ENCODE data around the gene IZUMO3.

Gene IZUMO3

GRCh38 chr9:24561957-24562356, 16.3 kb upstream of the IZUMO3 start:
- Histone ChIP-seq H3K27me3 (ENCODE audit: low read length) (no peaks in the 10 kb centered on the region), H3K9me2 (replicated peaks; ENCODE audit: insufficient read depth, low read length) (no peaks in the 10 kb centered on the region), H3F3A (ENCODE audit: insufficient read depth) (no peaks in the 10 kb centered on the region), H2AFZ (ENCODE audit: low read depth, low read length, severe bottlenecking) (no peak overlapping the region), H3K79me2 (ENCODE audit: insufficient read depth, low read length) (no peaks in the 10 kb centered on the region), H3K36me3 (ENCODE audit: low read length) (no peaks in the 10 kb centered on the region), H3K27ac (ENCODE audit: low read depth, low read length) (no peak overlapping the region), H3K9ac (ENCODE audit: low read length) (no peak overlapping the region), H3K4me2 (ENCODE audit: low read depth, low read length, poor library complexity, severe bottlenecking) (no peak overlapping the region), H3K9me3 (ENCODE audit: insufficient read depth, low read length) (no peaks in the 10 kb centered on the region), H3K4me3 (ENCODE audit: insufficient read depth, low read length, poor library complexity, severe bottlenecking) (no peak overlapping the region), H4K20me1 (ENCODE audit: low read depth, low read length) (no peaks in the 10 kb centered on the region)
- TF ChIP-seq CTCF (IDR thresholded peaks at IDR 0.05; ENCODE audit: insufficient read depth, low read length, poor library complexity, severe bottlenecking) (no peak), EZH2phosphoT487 (conservative IDR thresholded peaks at IDR 0.05; ENCODE audit: low read length) (no peak)

- Histone ChIP-seq H3F3A (ENCODE audit: insufficient read depth) (no peaks in the 10 kb centered on the region), H3K4me2 (ENCODE audit: low read depth, low read length, poor library complexity, severe bottlenecking) (no peak overlapping the region), H3K79me2 (ENCODE audit: insufficient read depth, low read length) (no peaks in the 10 kb centered on the region), H3K9ac (ENCODE audit: low read length) (no peak overlapping the region), H3K27ac (ENCODE audit: low read depth, low read length) (no peak overlapping the region), H3K4me3 (ENCODE audit: insufficient read depth, low read length, poor library complexity, severe bottlenecking) (no peak overlapping the region), H4K20me1 (ENCODE audit: low read depth, low read length) (no peaks in the 10 kb centered on the region), H3K27me3 (ENCODE audit: low read length) (no peaks in the 10 kb centered on the region), H3K36me3 (ENCODE audit: low read length) (no peaks in the 10 kb centered on the region), H3K9me2 (replicated peaks; ENCODE audit: insufficient read depth, low read length) (0 out of 2 replicates have a peak, but pooled peaks cover 4% of the 10 kb centered on the region), H2AFZ (ENCODE audit: low read depth, low read length, severe bottlenecking) (no peak overlapping the region), H3K9me3 (ENCODE audit: insufficient read depth, low read length) (no peaks in the 10 kb centered on the region)
- TF ChIP-seq CTCF (IDR thresholded peaks at IDR 0.05; ENCODE audit: insufficient read depth, low read length, poor library complexity, severe bottlenecking) (no peak), EZH2phosphoT487 (conservative IDR thresholded peaks at IDR 0.05; ENCODE audit: low read length) (no peak)
Observed at GRCh38 chr9:24553183-24553552, 7.5 kb upstream of the IZUMO3 start.

- Histone ChIP-seq H3K9me3 (ENCODE audit: insufficient read depth, low read length) (no peaks in the 10 kb centered on the region), H3K4me3 (ENCODE audit: insufficient read depth, low read length, poor library complexity, severe bottlenecking) (no peak overlapping the region), H3K4me2 (ENCODE audit: low read depth, low read length, poor library complexity, severe bottlenecking) (no peak overlapping the region), H3K36me3 (ENCODE audit: low read length) (no peaks in the 10 kb centered on the region), H2AFZ (ENCODE audit: low read depth, low read length, severe bottlenecking) (no peak overlapping the region), H3K27me3 (ENCODE audit: low read length) (no peaks in the 10 kb centered on the region), H3K9ac (ENCODE audit: low read length) (no peak overlapping the region), H3K79me2 (ENCODE audit: insufficient read depth, low read length) (no peaks in the 10 kb centered on the region), H4K20me1 (ENCODE audit: low read depth, low read length) (no peaks in the 10 kb centered on the region), H3F3A (ENCODE audit: insufficient read depth) (no peaks in the 10 kb centered on the region), H3K27ac (ENCODE audit: low read depth, low read length) (no peak overlapping the region), H3K9me2 (replicated peaks; ENCODE audit: insufficient read depth, low read length) (0 out of 2 replicates have a peak, but pooled peaks cover 4% of the 10 kb centered on the region)
- TF ChIP-seq EZH2phosphoT487 (conservative IDR thresholded peaks at IDR 0.05; ENCODE audit: low read length) = no peak
Observed at GRCh38 chr9:24552526-24553182, 7.0 kb upstream of the IZUMO3 start.

GRCh38 chr9:24545285-24545684, 412 bp downstream of the IZUMO3 start:
- no peak overlapping the region for H3K9ac ChIP-seq (ENCODE audit: low read length)
- H2AFZ ChIP-seq (ENCODE audit: low read depth, low read length, severe bottlenecking) = no peak overlapping the region
- no peak overlapping the region for H3K27ac ChIP-seq (ENCODE audit: low read depth, low read length)
- H4K20me1 ChIP-seq (ENCODE audit: low read depth, low read length) = no peaks in the 10 kb centered on the region
- no peaks in the 10 kb centered on the region for H3K9me3 ChIP-seq (ENCODE audit: insufficient read depth, low read length)
- H3K4me2 ChIP-seq (ENCODE audit: low read depth, low read length, poor library complexity, severe bottlenecking) = no peak overlapping the region
- no peaks in the 10 kb centered on the region for H3K9me2 ChIP-seq (replicated peaks; ENCODE audit: insufficient read depth, low read length)
- TF ChIP-seq EZH2phosphoT487 (conservative IDR thresholded peaks at IDR 0.05; ENCODE audit: low read length) = no peak
- no peaks in the 10 kb centered on the region for H3K79me2 ChIP-seq (ENCODE audit: insufficient read depth, low read length)
- no peak overlapping the region for H3K4me3 ChIP-seq (ENCODE audit: insufficient read depth, low read length, poor library complexity, severe bottlenecking)
- no peaks in the 10 kb centered on the region for H3K27me3 ChIP-seq (ENCODE audit: low read length)
- no peaks in the 10 kb centered on the region for H3F3A ChIP-seq (ENCODE audit: insufficient read depth)
- H3K36me3 ChIP-seq (ENCODE audit: low read length) = no peaks in the 10 kb centered on the region

All from SU-DHL-6 (cell line).